SK-N-SH (cell line): ENCODE results near the gene ZFAND2A. TPM values are rescaled to one million over a fixed set of nuclear protein-coding genes. Genes with fewer than 3 reads are reported as not detected.
"Not testable (repeated sequence)": the region's sequence is repeated elsewhere in the genome, so short reads cannot be mapped to it uniquely, and the experiment has no call there.

Experiments
- CTCF ChIA-PET: fragments of 300-600, 350-600 bp; formaldehyde crosslinking; extraction: SDS; loops from one replicate; lab custom pipeline; 2021; lab: Yijun Ruan, JAX
- POLR2A ChIA-PET: fragments of 350-600 bp; sonication (Branson Sonifier 250); formaldehyde crosslinking; extraction: SDS; loops from one replicate; lab custom pipeline; 2020; ENCODE audit warnings: antibody characterized with exemption, inconsistent platforms; lab: Yijun Ruan, JAX
- DNase-seq: peaks from one replicate; pipeline ENCODE4 v3.0.0; 2012
- H2AFZ ChIP-seq: fragments of 200-600 bp; sonication (generic); 2 replicates; pipeline ENCODE4 v1.8.1; 2016; ENCODE audit warnings: antibody characterized with exemption, mild to moderate bottlenecking, low read depth
- H3F3A ChIP-seq: fragments of 200-600 bp; sonication (generic); replicated peaks from 2 replicates; pipeline ENCODE3; 2016; ENCODE audit warnings: antibody characterized with exemption, mild to moderate bottlenecking; ENCODE audit not compliant: insufficient read depth
- H3K27ac ChIP-seq, 2 experiments: fragments of 200-500 bp in 1 of 2; fragments of 200-600 bp in 1 of 2; sonication (Bioruptor generic) in 1 of 2; sonication (generic), shearing (Covaris generic) in 1 of 2; 2 replicates each; pipeline versions ENCODE4 v1.5.1 to v1.6.1; 2014 to 2016; ENCODE audit warnings: low read depth in 2 of 2, inconsistent platforms in 1 of 2, low read length in 1 of 2, mild to moderate bottlenecking in 1 of 2, mixed read lengths in 1 of 2
- H3K27me3 ChIP-seq: fragments of 200-600 bp; sonication (generic), shearing (Covaris generic); 2 replicates; pipeline ENCODE4 v1.6.1; 2016; ENCODE audit warnings: mixed run types; ENCODE audit not compliant: insufficient read depth
- H3K36me3 ChIP-seq, 2 experiments: fragments of 200-500 bp in 1 of 2; fragments of 200-600 bp in 1 of 2; sonication (Bioruptor generic) in 1 of 2; sonication (generic) in 1 of 2; replicated peaks in 1 of 2; 2 replicates each; pipeline versions ENCODE3 to v1.5.1; 2014 to 2016; ENCODE audit warnings: low read length in 1 of 2, mild to moderate bottlenecking in 1 of 2; ENCODE audit not compliant: insufficient read depth in 2 of 2, control insufficient read depth in 1 of 2
- H3K4me1 ChIP-seq, 2 experiments: fragments of 200-500 bp in 1 of 2; fragments of 200-600 bp in 1 of 2; sonication (Bioruptor generic) in 1 of 2; sonication (generic), shearing (Covaris generic) in 1 of 2; 2 replicates each; pipeline versions ENCODE4 v1.5.1 to v1.6.1; 2014 to 2016; ENCODE audit warnings: low read depth in 1 of 2, low read length in 1 of 2, mixed run types in 1 of 2; ENCODE audit not compliant: insufficient read depth in 2 of 2, control insufficient read depth in 1 of 2
- H3K4me2 ChIP-seq: fragments of 200-600 bp; sonication (generic), shearing (Covaris generic); 2 replicates; pipeline ENCODE4 v1.6.1; 2017; ENCODE audit warnings: mixed run types
- H3K4me3 ChIP-seq, 2 experiments: fragments of 200-500 bp in 1 of 2; fragments of 200-600 bp in 1 of 2; sonication (Bioruptor generic) in 1 of 2; sonication (generic), shearing (Covaris generic) in 1 of 2; 2 replicates each; pipeline versions ENCODE4 v1.5.1 to v1.8.1; 2014 to 2016; ENCODE audit warnings: low read depth in 2 of 2, inconsistent platforms in 1 of 2, low read length in 1 of 2, mild to moderate bottlenecking in 1 of 2, mixed read lengths in 1 of 2, moderate library complexity in 1 of 2
- H3K79me2 ChIP-seq: fragments of 200-600 bp; sonication (generic); 2 replicates; pipeline ENCODE4 v1.8.1; 2017; ENCODE audit warnings: mild to moderate bottlenecking; ENCODE audit not compliant: insufficient read depth
- H3K9ac ChIP-seq: fragments of 200-600 bp; sonication (generic); 2 replicates; pipeline ENCODE4 v1.6.1; 2017; ENCODE audit warnings: mixed run types
- H3K9me2 ChIP-seq: fragments of 200-600 bp; sonication (generic); 2 replicates; pipeline ENCODE4 v1.6.1; 2017; ENCODE audit warnings: mixed run types
- H3K9me3 ChIP-seq: fragments of 200-600 bp; sonication (generic); 2 replicates; pipeline ENCODE4 v1.6.1; 2017; ENCODE audit warnings: mixed run types, mild to moderate bottlenecking, moderate library complexity
- H4K20me1 ChIP-seq: fragments of 200-600 bp; sonication (generic); 2 replicates; pipeline ENCODE4 v1.6.1; 2017; ENCODE audit warnings: mild to moderate bottlenecking, mixed run types; ENCODE audit not compliant: insufficient read depth
- CHD2 ChIP-seq: fragments of 150-350 bp; IDR thresholded peaks from 2 replicates; pipeline ENCODE4 v1.6.1; 2018; ENCODE audit warnings: low read length; ENCODE audit not compliant: partially characterized antibody
- EP300 ChIP-seq, 2 experiments: IDR thresholded peaks; 2 replicates each; pipeline versions ENCODE4 v1.4.0 to v1.6.1; 2012; ENCODE audit warnings: borderline replicate concordance in 1 of 2, low read depth in 1 of 2, low read length in 1 of 2
- NFIC ChIP-seq: IDR thresholded peaks from 2 replicates; pipeline ENCODE4 v1.4.0; 2012; ENCODE audit warnings: borderline replicate concordance
- NRF1 ChIP-seq: IDR thresholded peaks from 2 replicates; pipeline ENCODE4 v1.6.1; 2012; ENCODE audit warnings: low read depth, mild to moderate bottlenecking, low read length
- RAD21 ChIP-seq: IDR thresholded peaks from 2 replicates; pipeline ENCODE4 v1.6.1; 2012; ENCODE audit warnings: mild to moderate bottlenecking, low read length
- RFX5 ChIP-seq: IDR thresholded peaks from 2 replicates; pipeline ENCODE4 v1.6.1; 2012; ENCODE audit warnings: mild to moderate bottlenecking, improper control_type of control experiment, low read length
- RXRA ChIP-seq: IDR thresholded peaks from 2 replicates; pipeline ENCODE4 v1.4.0; 2012; ENCODE audit warnings: low read depth, mild to moderate bottlenecking, borderline replicate concordance
- SMC3 ChIP-seq: IDR thresholded peaks from 2 replicates; pipeline ENCODE4 v1.6.1; 2012; ENCODE audit warnings: low read depth, low read length, improper control_type of control experiment
- TAF1 ChIP-seq: IDR thresholded peaks from 2 replicates; pipeline ENCODE4 v1.6.1; 2012; ENCODE audit warnings: low read depth, mild to moderate bottlenecking, low read length, moderate library complexity, borderline replicate concordance
- TCF12 ChIP-seq: IDR thresholded peaks from 2 replicates; pipeline ENCODE4 v1.4.0; 2012
- YY1 ChIP-seq: IDR thresholded peaks from 2 replicates; pipeline ENCODE4 v1.4.0; 2012; ENCODE audit warnings: low read depth, mild to moderate bottlenecking
- WGBS: methylation state at CpG from one replicate; pipeline ENCODE4 v1.1.6; 2017; ENCODE audit warnings: low lambda C conversion rate; 5-methylcytosine and 5-hydroxymethylcytosine counted together
- polyA plus RNA-seq, 3 experiments: library from polyadenylated mRNA; depleted of rRNA; stranded (reverse); fragments of >200 nt; gene quantifications; 2 replicates each; pipeline ENCODE4 v1.2.3, GENCODE V29; 2012
- TF ChIP-seq, protein P1 (sequence below): IDR thresholded peaks from 2 replicates; pipeline ENCODE4 v1.4.0; 2012; ENCODE audit warnings: low read depth, borderline replicate concordance
- TF ChIP-seq, protein P2 (sequence below): IDR thresholded peaks from 2 replicates; pipeline ENCODE4; 2012
- TF ChIP-seq, protein P3 (sequence below): IDR thresholded peaks from 2 replicates; pipeline ENCODE4 v1.4.0; 2012; ENCODE audit warnings: low read depth, borderline replicate concordance

The ZFAND2A gene
- polyA plus RNA-seq, 1 of the 3 experiments (the other 2 are of a cell fraction), result 38.9 TPM

DNA sequence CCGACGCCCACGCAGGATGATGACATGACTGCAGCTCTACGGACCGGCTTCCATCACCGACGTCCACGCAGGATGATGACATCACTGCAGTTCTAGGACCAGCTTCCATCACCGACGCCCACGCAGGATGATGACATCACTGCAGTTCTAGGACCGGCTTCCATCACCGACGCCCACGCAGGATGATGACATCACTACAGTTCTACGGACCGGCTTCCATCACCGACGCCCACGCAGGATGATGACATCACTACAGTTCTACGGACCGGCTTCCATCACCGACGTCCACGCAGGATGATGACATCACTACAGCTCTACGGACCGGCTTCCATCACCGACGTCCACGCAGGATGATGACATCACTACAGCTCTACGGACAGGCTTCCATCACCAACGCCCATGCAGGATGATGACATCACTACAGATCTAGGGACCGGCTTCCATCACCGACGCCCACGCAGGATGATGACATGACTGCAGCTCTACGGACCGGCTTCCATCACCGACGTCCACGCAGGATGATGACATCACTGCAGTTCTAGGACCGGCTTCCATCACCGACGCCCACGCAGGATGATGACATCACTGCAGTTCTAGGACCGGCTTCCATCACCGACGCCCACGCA is 43.5 kb downstream of the ZFAND2A start:
- H3K27ac ChIP-seq, H3K4me1 ChIP-seq, H3K9ac ChIP-seq, H3K4me2 ChIP-seq, H2AFZ ChIP-seq, H3K27me3 ChIP-seq, POLR2A ChIA-PET, H3K4me3 ChIP-seq, H3K9me3 ChIP-seq, DNase-seq, H3F3A ChIP-seq, H3K9me2 ChIP-seq: not testable (repeated sequence)
- whole genome bisulfite sequencing, result 86% methylated on average over 21 of the region's 49 CpGs
- H3K79me2 ChIP-seq, result peaks cover 37% of the 10 kb centered on the region; the same call in 1 of the 2 replicates
- CTCF ChIA-PET, result interaction anchor here (6.0 kb wide), 1 partner anchor 124 kb away, joined by 34 read pairs; no protein-coding TSS in a partner anchor
- H4K20me1 ChIP-seq, result peaks cover 23% of the 10 kb centered on the region
- peaks cover 0 to 13% of the 10 kb centered on the region in 2 experiments for H3K36me3 ChIP-seq

DNA sequence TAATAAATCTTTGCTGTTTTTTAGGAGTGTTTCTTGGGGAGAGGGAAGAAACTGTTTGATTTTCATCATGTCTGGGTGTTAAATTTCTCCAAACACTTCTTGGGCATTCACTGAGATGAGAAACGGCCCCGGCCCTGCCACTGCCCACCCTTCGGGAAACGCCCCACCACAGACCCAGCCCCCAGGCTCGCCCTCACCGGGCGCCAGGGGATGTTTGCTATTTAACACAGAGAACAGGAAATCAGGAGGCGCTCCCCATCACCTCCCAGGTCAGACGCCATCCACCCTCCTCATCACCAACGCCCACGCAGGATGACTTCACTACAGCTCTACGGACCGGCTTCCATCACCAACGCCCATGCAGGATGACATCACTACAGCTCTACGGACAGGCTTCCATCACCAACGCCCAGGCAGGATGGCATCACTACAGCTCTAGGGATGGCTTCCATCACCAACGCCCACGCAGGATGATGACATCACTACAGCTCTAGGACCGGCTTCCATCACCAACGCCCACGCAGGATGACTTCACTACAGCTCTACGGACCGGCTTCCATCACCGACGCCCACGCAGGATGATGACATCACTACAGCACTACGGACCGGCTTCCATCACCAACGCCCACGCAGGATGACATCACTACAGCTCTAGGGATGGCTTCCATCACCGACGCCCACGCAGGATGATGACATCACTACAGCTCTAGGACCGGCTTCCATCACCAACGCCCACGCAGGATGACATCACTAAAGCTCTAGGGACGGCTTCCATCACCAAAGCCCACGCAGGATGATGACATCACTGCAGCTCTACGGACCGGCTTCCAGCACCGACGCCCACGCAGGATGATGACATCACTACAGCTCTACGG is 44.6 kb downstream of the ZFAND2A start:
- Histone ChIP-seq H4K20me1 (peaks cover 15% of the 10 kb centered on the region), H3K36me3 (peaks cover 0 to 13% of the 10 kb centered on the region in 2 experiments), H3K79me2 (peaks cover 31% of the 10 kb centered on the region)
- not testable (repeated sequence) for H3K4me2 ChIP-seq, H3F3A ChIP-seq, H3K27me3 ChIP-seq, H3K9me2 ChIP-seq, DNase-seq, H2AFZ ChIP-seq, H3K9ac ChIP-seq, H3K4me1 ChIP-seq, H3K4me3 ChIP-seq, H3K27ac ChIP-seq, H3K9me3 ChIP-seq
- ChIA-PET CTCF (interaction anchor here (0.8 to 6.0 kb wide), 5 partner anchors 8 to 123 kb away, joined by 3 to 34 read pairs (median 4); no protein-coding TSS in a partner anchor), POLR2A (interaction anchor here (0.6 to 1.0 kb wide), 2 partner anchors 9 to 23 kb away, joined by 5 read pairs; a partner anchor contains a TSS)
- WGBS, result 96% methylated on average over 44 of the region's 44 CpGs

DNA sequence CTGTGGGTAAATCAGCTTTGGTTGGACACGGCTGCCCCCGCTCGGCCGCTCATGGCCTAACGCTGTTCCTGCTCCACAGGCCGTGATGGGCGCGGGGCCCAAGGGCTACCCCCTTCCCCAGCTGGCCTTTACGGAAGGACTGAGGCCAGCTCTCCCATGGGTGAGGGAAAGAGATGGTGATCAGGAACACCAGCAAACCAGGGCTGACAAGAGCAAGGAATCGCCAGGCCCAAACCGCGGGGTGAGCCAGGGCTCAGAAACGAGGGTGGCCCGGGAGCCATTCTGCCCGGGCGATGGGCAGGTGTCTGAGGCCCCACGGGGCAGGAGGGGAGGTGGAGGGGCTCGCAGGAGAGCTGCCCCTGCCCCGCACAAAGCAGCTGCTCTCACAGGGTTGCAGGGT is 45.5 kb downstream of the ZFAND2A start:
- H2AFZ ChIP-seq, result no peak overlapping the region
- CTCF ChIA-PET, result interaction anchor here (0.8 to 6.0 kb wide), 6 partner anchors 9 to 122 kb away, joined by 3 to 34 read pairs (median 5); no protein-coding TSS in a partner anchor
- H3K27ac ChIP-seq, result no peak overlapping the region
- H3K9me3 ChIP-seq, result no peaks in the 10 kb centered on the region
- no peaks in the 10 kb centered on the region for H3F3A ChIP-seq
- DNase-seq, result no peak
- no peaks in the 10 kb centered on the region for H3K27me3 ChIP-seq
- peaks cover 30% of the 10 kb centered on the region for H3K79me2 ChIP-seq
- H4K20me1 ChIP-seq, result peaks cover 14% of the 10 kb centered on the region; the same call in 1 of the 2 replicates
- no peak overlapping the region for H3K4me2 ChIP-seq
- H3K9me2 ChIP-seq, result no peaks in the 10 kb centered on the region
- 98% methylated on average over 12 of the region's 19 CpGs for WGBS
- no peaks in the 10 kb centered on the region for H3K4me1 ChIP-seq
- no peak for TF ChIP-seq RFX5
- no peak for TF ChIP-seq TCF12
- no peak for TF ChIP-seq CHD2
- no peak for TF ChIP-seq SMC3
- no peak for TF ChIP-seq TAF1
- TF ChIP-seq EP300 (IDR thresholded peaks at IDR 0.05; ENCODE audit: borderline replicate concordance in 1 of 2, low read depth in 1 of 2, low read length in 1 of 2), result no peak
- no peak for TF ChIP-seq RXRA
- no peak for TF ChIP-seq NRF1
- TF ChIP-seq, protein P1, sequence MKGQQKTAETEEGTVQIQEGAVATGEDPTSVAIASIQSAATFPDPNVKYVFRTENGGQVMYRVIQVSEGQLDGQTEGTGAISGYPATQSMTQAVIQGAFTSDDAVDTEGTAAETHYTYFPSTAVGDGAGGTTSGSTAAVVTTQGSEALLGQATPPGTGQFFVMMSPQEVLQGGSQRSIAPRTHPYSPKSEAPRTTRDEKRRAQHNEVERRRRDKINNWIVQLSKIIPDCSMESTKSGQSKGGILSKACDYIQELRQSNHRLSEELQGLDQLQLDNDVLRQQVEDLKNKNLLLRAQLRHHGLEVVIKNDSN, result no peak
- no peak for TF ChIP-seq RAD21
- TF ChIP-seq, protein P2, sequence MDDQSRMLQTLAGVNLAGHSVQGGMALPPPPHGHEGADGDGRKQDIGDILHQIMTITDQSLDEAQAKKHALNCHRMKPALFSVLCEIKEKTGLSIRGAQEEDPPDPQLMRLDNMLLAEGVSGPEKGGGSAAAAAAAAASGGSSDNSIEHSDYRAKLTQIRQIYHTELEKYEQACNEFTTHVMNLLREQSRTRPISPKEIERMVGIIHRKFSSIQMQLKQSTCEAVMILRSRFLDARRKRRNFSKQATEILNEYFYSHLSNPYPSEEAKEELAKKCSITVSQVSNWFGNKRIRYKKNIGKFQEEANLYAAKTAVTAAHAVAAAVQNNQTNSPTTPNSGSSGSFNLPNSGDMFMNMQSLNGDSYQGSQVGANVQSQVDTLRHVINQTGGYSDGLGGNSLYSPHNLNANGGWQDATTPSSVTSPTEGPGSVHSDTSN, result no peak
- TF ChIP-seq, protein P3, sequence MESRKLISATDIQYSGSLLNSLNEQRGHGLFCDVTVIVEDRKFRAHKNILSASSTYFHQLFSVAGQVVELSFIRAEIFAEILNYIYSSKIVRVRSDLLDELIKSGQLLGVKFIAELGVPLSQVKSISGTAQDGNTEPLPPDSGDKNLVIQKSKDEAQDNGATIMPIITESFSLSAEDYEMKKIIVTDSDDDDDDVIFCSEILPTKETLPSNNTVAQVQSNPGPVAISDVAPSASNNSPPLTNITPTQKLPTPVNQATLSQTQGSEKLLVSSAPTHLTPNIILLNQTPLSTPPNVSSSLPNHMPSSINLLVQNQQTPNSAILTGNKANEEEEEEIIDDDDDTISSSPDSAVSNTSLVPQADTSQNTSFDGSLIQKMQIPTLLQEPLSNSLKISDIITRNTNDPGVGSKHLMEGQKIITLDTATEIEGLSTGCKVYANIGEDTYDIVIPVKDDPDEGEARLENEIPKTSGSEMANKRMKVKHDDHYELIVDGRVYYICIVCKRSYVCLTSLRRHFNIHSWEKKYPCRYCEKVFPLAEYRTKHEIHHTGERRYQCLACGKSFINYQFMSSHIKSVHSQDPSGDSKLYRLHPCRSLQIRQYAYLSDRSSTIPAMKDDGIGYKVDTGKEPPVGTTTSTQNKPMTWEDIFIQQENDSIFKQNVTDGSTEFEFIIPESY, result no peak
- no peak for TF ChIP-seq NFIC
- TF ChIP-seq YY1, result no peak
- no peak overlapping the region for H3K4me3 ChIP-seq
- H3K9ac ChIP-seq, result no peak overlapping the region
- POLR2A ChIA-PET, result interaction anchor here (1.0 kb wide), 1 partner anchor 24 kb away, joined by 5 read pairs; a partner anchor contains a TSS
- H3K36me3 ChIP-seq, result peaks cover 0 to 13% of the 10 kb centered on the region in 2 experiments
